Endodermal cell (in vitro differentiated cells): ENCODE data around the gene SMC4. TPM values are rescaled to one million over a fixed set of nuclear protein-coding genes. Genes with fewer than 3 reads are reported as not detected.
"Not testable (repeated sequence)": the region's sequence is repeated elsewhere in the genome, so short reads cannot be mapped to it uniquely, and the experiment has no call there.

Source experiments
- DNase-seq: peaks from one replicate; pipeline ENCODE4 v3.0.0-alpha.2; 2017
- H3K27ac ChIP-seq: 2 replicates; pipeline ENCODE4 v1.5.1; 2013; ENCODE audit warnings: mild to moderate bottlenecking, low read depth, low read length, moderate library complexity
- H3K27me3 ChIP-seq: 2 replicates; pipeline ENCODE4 v1.6.1; 2013; ENCODE audit warnings: mild to moderate bottlenecking, low read length, moderate library complexity; ENCODE audit not compliant: insufficient read depth, control insufficient read depth, poor library complexity, severe bottlenecking
- H3K36me3 ChIP-seq: 2 replicates; pipeline ENCODE4 v1.7.0; 2013; ENCODE audit warnings: mild to moderate bottlenecking, low read length, moderate library complexity; ENCODE audit not compliant: control insufficient read depth, insufficient read depth
- H3K4me1 ChIP-seq: one replicate; pipeline ENCODE4 v1.7.0; 2013; ENCODE audit warnings: low read length; ENCODE audit not compliant: control insufficient read depth, insufficient read depth
- H3K4me3 ChIP-seq: 2 replicates; pipeline ENCODE4 v1.5.1; 2013; ENCODE audit warnings: mild to moderate bottlenecking, low read length, moderate library complexity
- H3K9ac ChIP-seq: 2 replicates; pipeline ENCODE4 v1.6.1; 2013; ENCODE audit warnings: mild to moderate bottlenecking, low read length, moderate library complexity; ENCODE audit not compliant: poor library complexity, severe bottlenecking; ENCODE audit errors: extremely low read depth
- H3K9me3 ChIP-seq: 2 replicates; pipeline ENCODE4 v1.6.1; 2013; ENCODE audit warnings: mild to moderate bottlenecking, low read length, moderate library complexity; ENCODE audit not compliant: control insufficient read depth
- H3K27ac Mint-ChIP-seq: 2 replicates; pipeline ENCODE4 v1.8.0; 2020; ENCODE audit warnings: mixed read lengths
- H3K27me3 Mint-ChIP-seq: 2 replicates; pipeline ENCODE4 v1.8.0; 2021; ENCODE audit warnings: mild to moderate bottlenecking, mixed read lengths; ENCODE audit not compliant: insufficient read depth
- H3K36me3 Mint-ChIP-seq: 2 replicates; pipeline ENCODE4 v1.8.0; 2020; ENCODE audit warnings: low read depth, mixed read lengths
- H3K4me1 Mint-ChIP-seq: 2 replicates; pipeline ENCODE4 v1.8.0; 2020; ENCODE audit warnings: mixed read lengths
- H3K4me3 Mint-ChIP-seq: 2 replicates; pipeline ENCODE4 v1.8.0; 2020; ENCODE audit warnings: mild to moderate bottlenecking, moderate library complexity, mixed read lengths
- H3K9me3 Mint-ChIP-seq: 2 replicates; pipeline ENCODE4 v1.8.0; 2020; ENCODE audit warnings: mild to moderate bottlenecking, mixed read lengths
- WGBS, 2 experiments: methylation state at CpG; one replicate each; pipeline versions ENCODE4 v1.1.5 to v1.1.7; 2013; ENCODE audit warnings: missing lambda C conversion rate in 2 of 2, mixed read lengths in 1 of 2; ENCODE audit not compliant: insufficient coverage in 1 of 2, insufficient read length in 1 of 2; 5-methylcytosine and 5-hydroxymethylcytosine counted together
- total RNA-seq, 2 donors: library from RNA; stranded (reverse); fragmentation: NEBNext Ultra II Directional in 1 of 2; extraction: Animal tissue kit (Norgen Biotek cat#: 25700) in 1 of 2; gene quantifications; 2 replicates in 1 of 2; 3 replicates in 1 of 2; pipeline ENCODE4 v1.2.1, GENCODE V29; 2021
- TF ChIP-seq, protein P1 (sequence below): fragments of 200-600 bp; sonication (generic); conservative IDR thresholded peaks from 2 replicates; pipeline ENCODE4 v1.5.0; 2021; ENCODE audit warnings: antibody characterized with exemption, mild to moderate bottlenecking

Gene SMC4
- total RNA-seq, 2 donors from 2014 or later, result 97.5 to 139 TPM

DNA sequence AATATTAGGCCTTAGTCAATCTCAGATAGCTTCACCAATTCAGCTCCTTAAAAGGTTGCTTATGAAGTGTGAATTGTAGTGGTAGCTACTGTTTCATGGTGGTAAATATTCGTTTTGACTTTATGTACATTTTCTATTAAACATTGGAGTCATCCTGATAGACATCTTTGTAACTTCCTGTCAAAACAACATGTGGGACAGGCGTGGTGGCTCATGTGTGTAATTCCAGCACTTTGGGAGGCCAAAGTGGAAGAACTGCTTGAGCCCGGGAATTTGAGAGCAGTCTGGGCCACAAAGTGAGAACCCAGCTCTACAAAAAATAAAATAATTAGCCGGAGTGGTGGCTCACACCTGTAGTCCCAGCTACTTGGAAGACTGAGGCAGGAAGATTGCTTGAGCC is 52.2 kb downstream of the SMC4 start:
- peaks cover 3% of the 10 kb centered on the region for H3K9me3 Mint-ChIP-seq
- no peak for DNase-seq
- Histone ChIP-seq H3K9ac (no peak overlapping the region), H3K36me3 (peaks cover 11% of the 10 kb centered on the region), H3K4me3 (no peak overlapping the region), H3K4me1 (no peaks in the 10 kb centered on the region), H3K9me3 (no peaks in the 10 kb centered on the region), H3K27ac (no peak overlapping the region), H3K27me3 (peaks cover 32% of the 10 kb centered on the region)
- H3K27me3 Mint-ChIP-seq, result peaks cover 52% of the 10 kb centered on the region
- 90 to 94% methylated on average over 2 to 4 of the region's 4 CpGs for WGBS, 2 experiments
- peaks cover 13% of the 10 kb centered on the region for H3K4me1 Mint-ChIP-seq
- H3K27ac Mint-ChIP-seq, result no peak overlapping the region
- peaks cover 4% of the 10 kb centered on the region for H3K36me3 Mint-ChIP-seq
- no peak overlapping the region for H3K4me3 Mint-ChIP-seq
- TF ChIP-seq, protein P1, sequence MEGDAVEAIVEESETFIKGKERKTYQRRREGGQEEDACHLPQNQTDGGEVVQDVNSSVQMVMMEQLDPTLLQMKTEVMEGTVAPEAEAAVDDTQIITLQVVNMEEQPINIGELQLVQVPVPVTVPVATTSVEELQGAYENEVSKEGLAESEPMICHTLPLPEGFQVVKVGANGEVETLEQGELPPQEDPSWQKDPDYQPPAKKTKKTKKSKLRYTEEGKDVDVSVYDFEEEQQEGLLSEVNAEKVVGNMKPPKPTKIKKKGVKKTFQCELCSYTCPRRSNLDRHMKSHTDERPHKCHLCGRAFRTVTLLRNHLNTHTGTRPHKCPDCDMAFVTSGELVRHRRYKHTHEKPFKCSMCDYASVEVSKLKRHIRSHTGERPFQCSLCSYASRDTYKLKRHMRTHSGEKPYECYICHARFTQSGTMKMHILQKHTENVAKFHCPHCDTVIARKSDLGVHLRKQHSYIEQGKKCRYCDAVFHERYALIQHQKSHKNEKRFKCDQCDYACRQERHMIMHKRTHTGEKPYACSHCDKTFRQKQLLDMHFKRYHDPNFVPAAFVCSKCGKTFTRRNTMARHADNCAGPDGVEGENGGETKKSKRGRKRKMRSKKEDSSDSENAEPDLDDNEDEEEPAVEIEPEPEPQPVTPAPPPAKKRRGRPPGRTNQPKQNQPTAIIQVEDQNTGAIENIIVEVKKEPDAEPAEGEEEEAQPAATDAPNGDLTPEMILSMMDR, result no peak

DNA sequence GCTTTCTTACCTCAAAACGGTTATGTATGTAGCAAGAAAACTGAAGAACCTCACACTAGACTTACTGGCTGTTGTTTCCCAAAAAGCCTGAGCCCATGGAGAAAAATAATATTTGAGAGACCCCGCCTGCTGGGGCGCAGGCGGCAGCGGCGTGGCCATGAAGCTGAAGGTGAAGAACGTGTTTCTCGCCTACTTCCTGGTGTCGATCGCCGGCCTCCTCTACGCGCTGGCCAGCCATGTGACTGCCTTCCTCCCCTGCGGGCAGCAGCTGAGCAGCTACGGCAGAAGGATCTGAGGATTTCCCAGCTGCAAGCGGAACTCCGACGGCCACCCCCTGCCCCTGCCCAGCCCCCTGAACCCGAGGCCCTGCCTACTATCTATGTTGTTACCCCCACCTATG is 52.8 kb downstream of the SMC4 start:
- WGBS, 2 experiments, result 90 to 92% methylated on average over 9 to 19 of the region's 19 CpGs
- H3K9ac ChIP-seq, H3K27ac Mint-ChIP-seq, H3K36me3 Mint-ChIP-seq, H3K27ac ChIP-seq, H3K4me1 ChIP-seq, H3K4me3 ChIP-seq, H3K9me3 ChIP-seq, H3K9me3 Mint-ChIP-seq, H3K4me3 Mint-ChIP-seq, H3K36me3 ChIP-seq, DNase-seq: not testable (repeated sequence)
- H3K27me3 Mint-ChIP-seq, result peaks cover 57% of the 10 kb centered on the region
- H3K27me3 ChIP-seq, result peaks cover 38% of the 10 kb centered on the region
- peaks cover 13% of the 10 kb centered on the region for H3K4me1 Mint-ChIP-seq

DNA sequence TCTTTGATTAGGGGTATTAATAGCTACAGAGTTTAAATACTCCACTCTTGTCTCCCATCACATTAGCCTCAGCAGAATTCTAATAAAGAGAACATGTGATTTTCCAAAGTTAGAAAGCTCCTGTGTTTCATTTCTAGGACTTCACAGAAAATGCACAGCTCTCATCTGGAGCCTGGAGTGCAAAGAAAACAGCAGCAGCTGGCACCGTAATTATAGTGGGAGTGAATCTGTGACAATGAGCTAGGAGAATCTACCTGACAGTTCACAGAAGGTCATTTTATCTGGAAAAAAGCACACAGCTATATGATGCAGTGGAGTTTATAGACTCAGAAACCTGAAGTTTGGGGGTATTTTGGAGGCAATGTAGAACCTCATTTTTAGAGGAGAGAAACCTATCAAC is 55.5 kb downstream of the SMC4 start:
- peaks cover 18% of the 10 kb centered on the region for H3K4me1 Mint-ChIP-seq
- H3K4me3 ChIP-seq, result no peak overlapping the region
- H3K27ac ChIP-seq, result no peak overlapping the region
- H3K27me3 ChIP-seq, result peaks cover 65% of the 10 kb centered on the region
- TF ChIP-seq, protein P1, result no peak
- H3K36me3 ChIP-seq, result no peaks in the 10 kb centered on the region
- DNase-seq, result no peak
- peaks cover 13% of the 10 kb centered on the region for H3K9me3 Mint-ChIP-seq
- no peaks in the 10 kb centered on the region for H3K36me3 Mint-ChIP-seq
- H3K4me3 Mint-ChIP-seq, result no peak overlapping the region
- H3K27me3 Mint-ChIP-seq, result peaks cover 76% of the 10 kb centered on the region
- no peak overlapping the region for H3K27ac Mint-ChIP-seq
- H3K9me3 ChIP-seq, result peaks cover 6% of the 10 kb centered on the region
- 89 to 98% methylated on average over 1 of the region's 1 CpG for WGBS, 2 experiments
- no peak overlapping the region for H3K9ac ChIP-seq
- peaks cover 9% of the 10 kb centered on the region for H3K4me1 ChIP-seq

DNA sequence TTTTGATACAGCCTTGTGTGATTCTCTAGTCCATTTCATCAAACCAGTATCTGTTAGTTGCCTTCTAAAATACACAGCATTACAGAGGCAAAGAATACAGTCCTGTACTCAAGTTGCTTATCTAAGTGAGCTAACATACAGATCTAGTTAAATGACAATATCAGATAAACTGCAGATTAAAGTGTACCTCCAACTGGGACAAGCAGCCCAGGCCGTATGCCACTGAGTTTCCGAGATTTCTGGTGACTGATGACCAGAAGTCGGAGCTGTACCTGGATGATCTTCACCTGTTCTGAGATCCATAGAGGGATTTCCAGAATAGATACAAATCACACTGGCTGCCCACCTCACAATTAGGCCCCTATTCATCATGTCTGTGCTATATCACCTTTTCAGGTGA is 56.4 kb downstream of the SMC4 start:
- no peaks in the 10 kb centered on the region for H3K36me3 Mint-ChIP-seq
- WGBS, 2 experiments, result 54 to 79% methylated on average over 3 of the region's 3 CpGs
- peaks cover 18% of the 10 kb centered on the region for H3K4me1 Mint-ChIP-seq
- no peak for DNase-seq
- H3K4me3 Mint-ChIP-seq, result no peak overlapping the region
- no peak overlapping the region for H3K27ac ChIP-seq
- H3K27me3 ChIP-seq, result peaks cover 59% of the 10 kb centered on the region
- TF ChIP-seq, protein P1, result no peak
- no peaks in the 10 kb centered on the region for H3K36me3 ChIP-seq
- H3K4me3 ChIP-seq, result no peak overlapping the region
- H3K27ac Mint-ChIP-seq, result no peak overlapping the region
- peaks cover 9% of the 10 kb centered on the region for H3K9me3 ChIP-seq
- peaks cover 70% of the 10 kb centered on the region for H3K27me3 Mint-ChIP-seq
- H3K9ac ChIP-seq, result no peak overlapping the region
- peaks cover 9% of the 10 kb centered on the region for H3K4me1 ChIP-seq
- peaks cover 12% of the 10 kb centered on the region for H3K9me3 Mint-ChIP-seq
